Activated naive CD8-positive, alpha-beta T cell treated with anti-CD3 and anti-CD28 coated beads for 36 hours (primary cell): Measurements from ENCODE around the gene INPP5B. TPM values are rescaled to one million over a fixed set of nuclear protein-coding genes. Genes with fewer than 3 reads are reported as not detected.

ENCODE experiments used
- DNase-seq: peaks from one replicate; pipeline ENCODE4 v3.0.0; 2021
- H3K27ac Mint-ChIP-seq: one replicate; pipeline ENCODE4 v1.8.0; 2022; ENCODE audit warnings: mild to moderate bottlenecking, moderate library complexity, mixed read lengths
- H3K27me3 Mint-ChIP-seq: one replicate; pipeline ENCODE4 v1.8.0; 2022; ENCODE audit warnings: mild to moderate bottlenecking, mixed read lengths
- H3K36me3 Mint-ChIP-seq: one replicate; pipeline ENCODE4 v1.8.0; 2021; ENCODE audit warnings: mild to moderate bottlenecking, mixed read lengths
- H3K4me1 Mint-ChIP-seq: one replicate; pipeline ENCODE4 v1.8.0; 2021; ENCODE audit warnings: mixed read lengths
- H3K4me3 Mint-ChIP-seq: one replicate; pipeline ENCODE4 v1.8.0; 2022; ENCODE audit warnings: mild to moderate bottlenecking, moderate library complexity, mixed read lengths
- H3K9me3 Mint-ChIP-seq: one replicate; pipeline ENCODE4 v1.8.0; 2022; ENCODE audit warnings: mixed read lengths
- total RNA-seq, 2 experiments: library from RNA; stranded (reverse); gene quantifications; one replicate each; pipeline ENCODE4 v1.2.3, GENCODE V29; 2021

INPP5B gene
- total RNA-seq, 2 experiments from 2014 or later: 26.6 to 27.7 TPM

DNA sequence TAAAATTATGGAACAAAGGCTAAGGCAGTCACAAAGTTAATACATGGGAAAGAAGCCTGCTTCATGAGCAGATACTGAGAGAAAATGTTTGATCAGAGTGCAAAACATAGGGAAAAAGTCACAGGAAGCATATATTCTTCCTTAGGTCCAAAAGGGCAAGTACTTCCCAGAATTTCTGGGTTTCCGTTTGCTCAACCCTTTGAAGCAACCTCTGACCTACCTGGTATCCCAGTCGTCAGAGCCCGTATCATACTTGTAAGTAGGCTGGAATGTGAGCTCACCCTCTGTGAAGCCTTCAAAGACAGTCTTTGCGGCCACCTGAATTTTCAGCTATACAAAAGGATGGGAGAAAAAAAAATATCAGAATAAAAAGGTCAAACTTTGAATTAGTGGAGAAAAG lies 67.0 kb downstream of the INPP5B start:
- Mint-ChIP-seq H3K4me1 (no peaks in the 10 kb centered on the region), H3K4me3 (no peak overlapping the region), H3K27ac (no peak overlapping the region), H3K27me3 (no peaks in the 10 kb centered on the region), H3K9me3 (no peaks in the 10 kb centered on the region), H3K36me3 (peaks cover 8% of the 10 kb centered on the region)
- no peak for DNase-seq

DNA sequence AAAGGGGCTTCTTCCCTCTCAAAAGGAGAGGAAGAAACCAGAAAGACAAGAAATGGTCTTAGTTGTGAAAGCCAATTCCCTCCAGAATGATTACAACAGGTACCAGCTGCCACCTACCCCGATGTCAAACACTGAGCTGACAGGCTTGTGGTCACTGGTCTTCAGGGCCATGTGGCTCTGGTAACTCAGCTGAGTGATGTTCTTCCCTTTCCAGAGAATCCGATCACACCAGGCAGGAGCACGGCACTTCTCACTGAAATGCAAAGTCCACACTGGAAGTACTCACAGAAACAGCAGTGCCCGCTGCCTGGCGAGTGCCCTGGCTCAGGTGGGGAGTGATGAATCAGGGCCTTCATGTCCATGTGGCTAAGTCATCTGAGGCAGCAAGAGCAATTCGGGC lies 68.8 kb downstream of the INPP5B start:
- H3K27ac Mint-ChIP-seq: no peak overlapping the region
- no peaks in the 10 kb centered on the region for H3K27me3 Mint-ChIP-seq
- H3K36me3 Mint-ChIP-seq: peaks cover 9% of the 10 kb centered on the region
- no peak overlapping the region for H3K4me3 Mint-ChIP-seq
- no peaks in the 10 kb centered on the region for H3K9me3 Mint-ChIP-seq
- DNase-seq: no peak
- H3K4me1 Mint-ChIP-seq: no peaks in the 10 kb centered on the region

GRCh38 chr1:37875833-37876232 lies 71.0 kb downstream of the INPP5B start:
- Mint-ChIP-seq H3K27ac (no peak overlapping the region), H3K4me3 (no peak overlapping the region), H3K4me1 (no peaks in the 10 kb centered on the region), H3K36me3 (peaks cover 10% of the 10 kb centered on the region), H3K27me3 (no peaks in the 10 kb centered on the region), H3K9me3 (no peaks in the 10 kb centered on the region)
- DNase-seq: no peak

- Mint-ChIP-seq H3K36me3 (peaks cover 16% of the 10 kb centered on the region), H3K27ac (no peak overlapping the region), H3K27me3 (no peaks in the 10 kb centered on the region), H3K4me1 (no peaks in the 10 kb centered on the region), H3K9me3 (no peaks in the 10 kb centered on the region), H3K4me3 (no peak overlapping the region)
- DNase-seq: no peak
Observed at GRCh38 chr1:37872692-37873091, 74.2 kb downstream of the INPP5B start.

- no peaks in the 10 kb centered on the region for H3K9me3 Mint-ChIP-seq
- peaks cover 9% of the 10 kb centered on the region for H3K4me1 Mint-ChIP-seq
- no peak overlapping the region for H3K4me3 Mint-ChIP-seq
- no peak for DNase-seq
- H3K27ac Mint-ChIP-seq: no peak overlapping the region
- H3K36me3 Mint-ChIP-seq: peaks cover 20% of the 10 kb centered on the region
- no peaks in the 10 kb centered on the region for H3K27me3 Mint-ChIP-seq
Observed at GRCh38 chr1:37868466-37868865, 78.4 kb downstream of the INPP5B start.

DNA sequence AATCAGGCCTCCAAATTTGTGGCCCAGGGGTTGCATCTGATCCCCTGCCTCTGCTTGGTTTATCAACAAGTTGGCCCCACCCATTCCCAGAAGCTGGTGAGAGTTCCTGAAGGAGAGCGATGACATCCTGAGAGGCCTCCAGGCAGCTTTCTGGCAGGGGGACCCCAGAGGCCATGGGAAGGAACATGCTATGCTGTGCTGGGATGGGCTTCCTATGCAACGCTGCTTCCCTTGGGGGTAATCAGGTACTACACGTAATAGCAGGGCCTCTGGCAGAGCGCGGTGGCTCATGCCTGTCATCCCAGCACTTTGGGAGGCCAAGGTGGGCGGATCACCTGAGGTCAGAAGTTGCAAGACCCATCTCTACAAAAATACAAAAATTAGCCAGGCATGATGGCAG lies 79.1 kb downstream of the INPP5B start:
- H3K27me3 Mint-ChIP-seq: no peaks in the 10 kb centered on the region
- peaks cover 17% of the 10 kb centered on the region for H3K36me3 Mint-ChIP-seq
- no peak overlapping the region for H3K4me3 Mint-ChIP-seq
- DNase-seq: no peak
- no peaks in the 10 kb centered on the region for H3K9me3 Mint-ChIP-seq
- H3K4me1 Mint-ChIP-seq: peaks cover 9% of the 10 kb centered on the region
- no peak overlapping the region for H3K27ac Mint-ChIP-seq

- peaks cover 9% of the 10 kb centered on the region for H3K4me1 Mint-ChIP-seq
- H3K4me3 Mint-ChIP-seq: no peak overlapping the region
- no peaks in the 10 kb centered on the region for H3K9me3 Mint-ChIP-seq
- no peaks in the 10 kb centered on the region for H3K27me3 Mint-ChIP-seq
- peaks cover 16% of the 10 kb centered on the region for H3K36me3 Mint-ChIP-seq
- H3K27ac Mint-ChIP-seq: peak overlapping the region; percentile 69
- DNase-seq: no peak
Observed at GRCh38 chr1:37866491-37866890, 80.4 kb downstream of the INPP5B start.

GRCh38 chr1:37865348-37866120 lies 81.3 kb downstream of the INPP5B start:
- peaks cover 16% of the 10 kb centered on the region for H3K36me3 Mint-ChIP-seq
- no peaks in the 10 kb centered on the region for H3K9me3 Mint-ChIP-seq
- peaks cover 11% of the 10 kb centered on the region for H3K4me1 Mint-ChIP-seq
- no peak overlapping the region for H3K4me3 Mint-ChIP-seq
- H3K27ac Mint-ChIP-seq: peak overlapping the region; percentile 69
- no peaks in the 10 kb centered on the region for H3K27me3 Mint-ChIP-seq
- peak; percentile 40 for DNase-seq

DNA sequence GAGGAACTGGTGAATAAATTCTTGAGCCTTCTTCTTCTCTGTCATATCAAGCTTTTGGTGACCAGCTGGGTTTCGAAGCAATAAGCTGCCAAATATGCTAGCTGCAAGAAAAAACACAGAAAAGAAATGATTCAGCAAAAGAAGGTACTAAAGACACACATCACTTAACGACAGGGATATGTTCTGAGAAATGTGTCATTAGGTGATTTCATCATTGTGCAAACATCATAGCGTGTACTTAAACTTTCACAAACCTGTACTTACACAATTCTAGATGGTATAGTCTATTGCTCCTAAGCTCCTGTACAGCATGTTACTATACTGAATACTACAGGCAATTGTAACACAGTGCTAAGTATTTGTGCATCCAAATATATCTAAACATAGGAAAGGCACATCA lies 84.5 kb downstream of the INPP5B start:
- peaks cover 28% of the 10 kb centered on the region for H3K4me1 Mint-ChIP-seq
- peaks cover 13% of the 10 kb centered on the region for H3K36me3 Mint-ChIP-seq
- DNase-seq: no peak
- H3K27me3 Mint-ChIP-seq: no peaks in the 10 kb centered on the region
- H3K27ac Mint-ChIP-seq: no peak overlapping the region
- H3K4me3 Mint-ChIP-seq: no peak overlapping the region
- no peaks in the 10 kb centered on the region for H3K9me3 Mint-ChIP-seq

DNA sequence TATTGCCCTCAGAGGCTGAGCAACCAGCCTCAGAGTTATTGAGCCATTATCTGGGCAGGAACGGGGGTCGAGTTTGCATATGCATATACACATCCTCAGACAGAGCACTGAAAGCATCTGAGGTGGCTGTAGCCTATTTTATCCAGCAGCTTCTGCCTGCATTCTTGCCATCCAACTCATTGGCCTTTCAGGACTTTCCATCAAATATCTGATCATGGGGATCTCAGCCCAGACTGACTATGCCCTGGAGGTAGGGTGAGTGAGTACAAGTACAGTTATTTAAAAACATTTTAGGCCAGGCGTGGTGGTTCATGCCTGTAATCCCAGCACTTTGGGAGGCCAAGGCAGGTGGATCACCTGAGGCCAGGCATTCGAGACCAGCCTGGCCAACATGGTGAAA lies 85.7 kb downstream of the INPP5B start:
- Mint-ChIP-seq H3K4me3 (no peak overlapping the region), H3K27me3 (no peaks in the 10 kb centered on the region), H3K27ac (no peak overlapping the region), H3K9me3 (no peaks in the 10 kb centered on the region), H3K4me1 (peaks cover 32% of the 10 kb centered on the region), H3K36me3 (peaks cover 15% of the 10 kb centered on the region)
- DNase-seq: no peak

DNA sequence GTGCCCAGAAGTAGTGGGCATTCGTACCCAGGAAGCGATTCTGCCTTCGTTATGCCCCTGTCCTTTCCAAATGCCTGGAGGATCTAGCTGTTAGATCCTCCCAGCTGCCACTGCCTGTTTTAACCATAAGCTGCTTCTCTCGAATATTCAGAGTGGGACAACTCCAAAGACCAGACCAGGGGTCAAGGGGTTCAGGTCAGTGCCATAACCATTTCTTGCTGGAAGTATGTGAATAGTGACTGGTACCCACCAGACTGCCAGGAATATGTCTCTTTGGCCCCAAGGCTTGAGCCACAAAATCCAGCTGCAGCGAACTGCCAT lies 86.5 kb downstream of the INPP5B start:
- peak overlapping the region; percentile 97 for H3K27ac Mint-ChIP-seq
- H3K9me3 Mint-ChIP-seq: no peaks in the 10 kb centered on the region
- H3K4me3 Mint-ChIP-seq: peak overlapping the region; percentile 96
- no peaks in the 10 kb centered on the region for H3K27me3 Mint-ChIP-seq
- DNase-seq: no peak
- peaks cover 30% of the 10 kb centered on the region for H3K4me1 Mint-ChIP-seq
- H3K36me3 Mint-ChIP-seq: peaks cover 14% of the 10 kb centered on the region

DNA sequence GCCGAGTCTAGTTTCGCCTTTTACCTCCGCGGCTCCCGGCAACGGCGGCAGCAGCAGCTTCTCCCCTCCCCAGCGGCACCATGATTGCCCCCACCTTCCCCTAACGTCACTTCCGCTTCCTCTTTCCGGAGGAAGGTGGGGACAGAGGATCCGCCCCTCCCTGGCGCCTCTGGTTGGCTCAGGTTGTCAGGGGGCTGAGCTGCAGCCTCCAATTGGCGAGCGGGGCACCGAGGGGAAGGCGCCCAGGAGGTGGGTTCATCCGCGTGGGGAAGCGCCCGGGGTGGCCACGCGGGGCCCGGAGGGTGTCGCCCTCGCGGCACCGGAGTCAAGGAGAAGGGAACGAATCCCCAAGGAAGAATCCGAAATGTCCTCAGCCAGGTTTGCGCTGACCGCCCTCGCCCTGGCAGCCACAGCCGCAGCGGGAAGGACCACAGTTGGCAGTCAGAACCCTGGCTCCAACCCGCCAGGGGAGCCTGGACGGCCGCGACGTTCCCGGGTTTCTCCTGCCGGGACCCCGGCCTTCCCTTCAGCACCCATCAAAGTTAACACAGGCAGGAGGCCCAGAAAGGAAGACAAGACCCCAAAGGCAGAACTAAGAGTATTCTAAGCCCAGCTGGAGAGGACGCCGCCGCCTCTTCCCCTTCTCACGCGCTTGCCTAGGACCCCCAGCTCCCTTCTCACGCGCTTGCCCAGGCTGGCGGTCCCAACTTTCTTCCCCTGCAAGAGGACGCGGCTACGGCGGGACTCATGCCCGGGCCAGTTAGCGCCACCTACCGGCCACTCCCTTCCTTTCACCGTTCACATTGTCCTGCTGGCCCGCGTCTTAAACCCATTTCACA lies 87.1 kb downstream of the INPP5B start, which contains the start of gene MTF1:
Gene MTF1, minus strand, starts transcription at position 86 of the 839 bp plus-strand sequence. CDS start 1,934 bp downstream, outside the sequence.
- Mint-ChIP-seq H3K9me3 (no peaks in the 10 kb centered on the region), H3K4me1 (peaks cover 33% of the 10 kb centered on the region), H3K4me3 (peak within 1 kb of the TSS; percentile 96), H3K27me3 (no peaks in the 10 kb centered on the region), H3K27ac (peak within 1 kb of the TSS; percentile 97), H3K36me3 (peaks cover 14% of the 10 kb centered on the region)
- peak; percentile 98 for DNase-seq

DNA sequence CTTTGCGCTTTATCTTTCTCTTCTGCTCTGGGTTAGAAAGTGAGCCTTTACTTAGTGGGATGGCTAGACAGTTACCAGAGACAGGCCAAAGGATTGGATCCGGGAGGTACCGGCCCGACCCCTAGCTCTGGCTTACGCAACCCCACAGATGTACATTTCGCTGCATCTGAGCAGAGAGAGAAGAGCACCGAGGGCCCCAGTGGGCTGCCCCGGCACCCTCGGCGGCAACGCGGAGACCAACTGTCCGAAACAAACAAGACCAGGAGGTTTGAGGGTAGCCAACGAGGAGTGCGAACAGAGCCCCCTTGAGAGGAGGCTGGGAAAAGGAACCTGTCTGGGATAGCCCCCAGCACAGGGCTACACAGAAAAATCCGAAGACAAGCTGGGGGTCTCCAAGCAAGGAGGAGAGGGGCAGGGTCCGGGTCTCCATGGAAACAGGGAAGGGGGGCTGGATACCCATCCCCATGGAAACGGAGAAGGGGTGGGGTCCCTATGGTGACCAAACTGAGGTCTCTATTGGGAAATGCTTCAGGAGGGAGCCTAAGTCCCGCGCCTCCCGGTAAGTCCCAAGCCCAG lies 87.8 kb downstream of the INPP5B start:
- H3K9me3 Mint-ChIP-seq: no peaks in the 10 kb centered on the region
- peak overlapping the region; percentile 96 for H3K4me3 Mint-ChIP-seq
- peak overlapping the region; percentile 97 for H3K27ac Mint-ChIP-seq
- peak; percentile 4 for DNase-seq
- H3K36me3 Mint-ChIP-seq: peaks cover 18% of the 10 kb centered on the region
- peaks cover 38% of the 10 kb centered on the region for H3K4me1 Mint-ChIP-seq
- no peaks in the 10 kb centered on the region for H3K27me3 Mint-ChIP-seq

- no peak overlapping the region for H3K27ac Mint-ChIP-seq
- no peak for DNase-seq
- no peaks in the 10 kb centered on the region for H3K27me3 Mint-ChIP-seq
- H3K4me1 Mint-ChIP-seq: peaks cover 42% of the 10 kb centered on the region
- H3K9me3 Mint-ChIP-seq: no peaks in the 10 kb centered on the region
- H3K4me3 Mint-ChIP-seq: no peak overlapping the region
- peaks cover 29% of the 10 kb centered on the region for H3K36me3 Mint-ChIP-seq
Observed at GRCh38 chr1:37854406-37854805, 92.4 kb downstream of the INPP5B start.

GRCh38 chr1:37853157-37853556 lies 93.7 kb downstream of the INPP5B start:
- DNase-seq: no peak
- Mint-ChIP-seq H3K27ac (no peak overlapping the region), H3K36me3 (peaks cover 30% of the 10 kb centered on the region), H3K27me3 (no peaks in the 10 kb centered on the region), H3K4me1 (peaks cover 38% of the 10 kb centered on the region), H3K9me3 (no peaks in the 10 kb centered on the region), H3K4me3 (peak overlapping the region; percentile 2)
